Body of pancreas (tissue), 4 donors: ENCODE results near the gene RETREG1.

ENCODE experiments used
- CTCF ChIP-seq, 7 experiments: fragments of 450-650 bp in 4 of 7; fragments of 200-600 bp in 3 of 7; sonication (generic) in 3 of 7; IDR thresholded peaks; one replicate each; pipeline ENCODE4 v1.5.1; 2016 to 2019; ENCODE audit warnings: antibody characterized with exemption in 7 of 7
- POLR2A ChIP-seq, 3 donors: fragments of 450-650 bp; IDR thresholded peaks; one replicate each; pipeline ENCODE4 v1.6.1; 2016; ENCODE audit warnings: antibody characterized with exemption in 3 of 3, mild to moderate bottlenecking in 2 of 3

GRCh38 chr5:16659536-16659935, 42.7 kb upstream of the RETREG1 start:
- TF ChIP-seq CTCF (IDR thresholded peaks at IDR 0.05) (no peak), POLR2A (IDR thresholded peaks at IDR 0.05) (no peak)
